NCI-H2029 treated with DMSO at 0.1 percent for 48 hours (cell line): ENCODE data around the gene SPRYD4.

Source experiments
- DNase-seq: peaks from one replicate; lab custom pipeline; 2025; lab: John Stamatoyannopoulos, UW

Gene SPRYD4

GRCh38 chr12:56521590-56522371, 53.4 kb downstream of the SPRYD4 start, which contains the start of gene RBMS2:
TSS of gene RBMS2 (plus strand) at chr12:56521820. CDS start at chr12:56522024, 204 bp downstream.
- DNase-seq, result peak; percentile 5

- no peak for DNase-seq
Observed at GRCh38 chr12:56522411-56523193, 54.2 kb downstream of the SPRYD4 start.

- no peak for DNase-seq
Observed at GRCh38 chr12:56528846-56529245, 60.5 kb downstream of the SPRYD4 start.
